ENCODE data around the gene FBXL13.

DNA sequence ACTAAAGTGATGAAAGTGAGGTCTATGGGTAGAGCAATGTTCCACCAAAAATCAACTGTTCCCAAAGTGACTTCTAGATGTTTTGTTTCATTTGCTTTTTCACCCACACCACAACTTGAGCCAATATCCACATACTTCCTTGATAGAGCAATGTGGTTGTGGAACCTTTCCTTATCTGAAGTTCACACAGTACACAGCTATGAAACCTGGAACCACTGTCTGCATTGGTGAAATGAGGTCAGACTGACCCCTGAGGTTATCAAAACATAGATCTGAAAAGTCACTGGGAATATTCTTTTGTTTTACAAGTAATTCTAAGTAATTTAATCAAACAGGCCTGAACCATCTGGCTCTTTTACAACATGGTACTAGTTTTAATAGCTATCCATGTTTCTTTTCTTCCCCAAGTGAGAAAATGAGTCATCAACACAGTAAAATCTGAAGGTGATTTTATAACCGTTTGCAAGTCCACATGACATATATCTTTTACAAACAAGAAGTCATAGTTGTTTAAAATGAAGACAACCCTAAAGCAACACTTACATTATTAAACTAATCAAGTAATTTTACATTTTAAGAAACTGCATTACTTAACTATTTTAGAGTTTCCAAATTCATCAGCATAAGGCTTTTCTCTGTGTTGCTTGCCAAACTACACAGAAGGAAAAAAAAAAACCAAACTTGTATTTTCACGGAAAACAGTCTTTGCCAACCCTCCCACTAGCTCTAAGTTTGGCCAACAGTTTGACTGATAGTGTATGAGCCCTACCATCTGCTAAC, 81.5 kb downstream of the FBXL13 start:
- TF ChIP-seq, protein P1, sequence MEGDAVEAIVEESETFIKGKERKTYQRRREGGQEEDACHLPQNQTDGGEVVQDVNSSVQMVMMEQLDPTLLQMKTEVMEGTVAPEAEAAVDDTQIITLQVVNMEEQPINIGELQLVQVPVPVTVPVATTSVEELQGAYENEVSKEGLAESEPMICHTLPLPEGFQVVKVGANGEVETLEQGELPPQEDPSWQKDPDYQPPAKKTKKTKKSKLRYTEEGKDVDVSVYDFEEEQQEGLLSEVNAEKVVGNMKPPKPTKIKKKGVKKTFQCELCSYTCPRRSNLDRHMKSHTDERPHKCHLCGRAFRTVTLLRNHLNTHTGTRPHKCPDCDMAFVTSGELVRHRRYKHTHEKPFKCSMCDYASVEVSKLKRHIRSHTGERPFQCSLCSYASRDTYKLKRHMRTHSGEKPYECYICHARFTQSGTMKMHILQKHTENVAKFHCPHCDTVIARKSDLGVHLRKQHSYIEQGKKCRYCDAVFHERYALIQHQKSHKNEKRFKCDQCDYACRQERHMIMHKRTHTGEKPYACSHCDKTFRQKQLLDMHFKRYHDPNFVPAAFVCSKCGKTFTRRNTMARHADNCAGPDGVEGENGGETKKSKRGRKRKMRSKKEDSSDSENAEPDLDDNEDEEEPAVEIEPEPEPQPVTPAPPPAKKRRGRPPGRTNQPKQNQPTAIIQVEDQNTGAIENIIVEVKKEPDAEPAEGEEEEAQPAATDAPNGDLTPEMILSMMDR (IDR thresholded peaks at IDR 0.05; ENCODE audit: low read length) = no peak
- no peak for TF ChIP-seq EZH2 (IDR thresholded peaks at IDR 0.05; ENCODE audit: borderline replicate concordance, low read length)
